ENCODE measurements around the gene GMCL2.
"Not testable (repeated sequence)": the region's sequence is repeated elsewhere in the genome, so short reads cannot be mapped to it uniquely, and the experiment has no call there.

Gene GMCL2

GRCh38 chr5:178201927-178202235, 14.7 kb upstream of the GMCL2 start:
- Histone ChIP-seq H3K4me3 (ENCODE audit: low read length) (no peak overlapping the region), H3K9me2 (replicated peaks; ENCODE audit: control insufficient read depth, low read length) (no peaks in the 10 kb centered on the region), H3K9me3 (ENCODE audit: control insufficient read depth, insufficient read depth, low read length) (no peaks in the 10 kb centered on the region), H3K27me3 (ENCODE audit: control insufficient read depth, low read length) (no peaks in the 10 kb centered on the region), H3K27ac (ENCODE audit: low read depth, low read length) (no peak overlapping the region), H3K4me2 (ENCODE audit: low read length) (no peak overlapping the region), H4K20me1 (ENCODE audit: control insufficient read depth, insufficient read depth, low read depth, low read length) (peaks cover 16% of the 10 kb centered on the region), H3K36me3 (ENCODE audit: control insufficient read depth, low read length) (peaks cover 22% of the 10 kb centered on the region), H3K79me2 (ENCODE audit: control insufficient read depth, low read length) (peaks cover 40% of the 10 kb centered on the region), H3K4me1 (ENCODE audit: control insufficient read depth, low read length) (peaks cover 17% of the 10 kb centered on the region), H3F3A (ENCODE audit: control insufficient read depth, insufficient read depth) (peaks cover 16% of the 10 kb centered on the region)
- TF ChIP-seq CTCF (IDR thresholded peaks at IDR 0.05; ENCODE audit: low read depth, low read length, poor library complexity, severe bottlenecking) = no peak
- no peak for TF ChIP-seq EZH2phosphoT487 (IDR thresholded peaks at IDR 0.05; ENCODE audit: borderline replicate concordance, low read length)

DNA sequence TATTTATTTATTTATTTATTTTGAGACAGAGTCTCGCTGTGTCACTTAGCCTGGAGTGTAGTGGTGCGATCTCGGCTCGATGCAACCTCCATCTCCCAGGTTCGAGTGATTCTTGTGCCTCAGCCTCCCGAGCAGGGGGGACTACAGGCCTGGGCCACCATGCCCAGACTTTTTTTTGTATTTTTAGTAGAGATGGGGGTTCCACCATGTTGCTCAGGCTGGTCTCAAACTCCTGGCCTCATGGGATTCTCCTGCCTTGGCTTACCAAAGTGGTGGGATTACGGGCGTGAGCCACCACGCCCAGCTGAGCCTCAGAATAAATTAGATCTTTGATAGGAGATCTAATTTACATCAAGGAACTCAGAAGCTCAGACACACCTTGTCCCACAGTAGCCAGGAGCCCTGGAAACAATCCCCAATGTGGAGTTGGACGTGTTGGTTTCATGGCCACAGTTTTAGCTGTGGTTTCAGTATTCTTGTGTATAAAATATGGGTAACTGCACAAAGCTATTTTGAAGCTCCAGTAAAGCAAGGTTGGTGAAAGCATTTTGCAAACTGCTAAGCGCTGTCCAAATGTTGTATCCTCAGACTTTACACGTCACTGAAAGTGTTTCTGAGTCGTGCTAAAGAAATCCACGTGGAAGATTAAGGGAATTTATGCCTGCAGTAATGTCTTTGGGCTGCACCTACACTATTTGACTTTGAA, 14.2 kb upstream of the GMCL2 start:
- Histone ChIP-seq H3K27ac (ENCODE audit: low read depth, low read length) (no peak overlapping the region), H3K4me2 (ENCODE audit: low read length) (no peak overlapping the region), H3K4me3 (ENCODE audit: low read length) (no peak overlapping the region), H3K9me2 (replicated peaks; ENCODE audit: control insufficient read depth, low read length) (no peaks in the 10 kb centered on the region), H3K9me3 (ENCODE audit: control insufficient read depth, insufficient read depth, low read length) (no peaks in the 10 kb centered on the region), H3K36me3 (ENCODE audit: control insufficient read depth, low read length) (peaks cover 17% of the 10 kb centered on the region), H4K20me1 (ENCODE audit: control insufficient read depth, insufficient read depth, low read depth, low read length) (peaks cover 11% of the 10 kb centered on the region), H3K79me2 (ENCODE audit: control insufficient read depth, low read length) (peaks cover 34% of the 10 kb centered on the region), H3K4me1 (ENCODE audit: control insufficient read depth, low read length) (peaks cover 12% of the 10 kb centered on the region), H3F3A (ENCODE audit: control insufficient read depth, insufficient read depth) (peaks cover 11% of the 10 kb centered on the region), H3K27me3 (ENCODE audit: control insufficient read depth, low read length) (no peaks in the 10 kb centered on the region)
- TF ChIP-seq CTCF (IDR thresholded peaks at IDR 0.05; ENCODE audit: low read depth, low read length, poor library complexity, severe bottlenecking) = no peak
- no peak for TF ChIP-seq EZH2phosphoT487 (IDR thresholded peaks at IDR 0.05; ENCODE audit: borderline replicate concordance, low read length)

- no peak overlapping the region for H3K27ac ChIP-seq (ENCODE audit: low read depth, low read length)
- H4K20me1 ChIP-seq (ENCODE audit: control insufficient read depth, insufficient read depth, low read depth, low read length) = no peaks in the 10 kb centered on the region
- peaks cover 4% of the 10 kb centered on the region for H3K36me3 ChIP-seq (ENCODE audit: control insufficient read depth, low read length)
- H3K79me2 ChIP-seq (ENCODE audit: control insufficient read depth, low read length) = peaks cover 19% of the 10 kb centered on the region
- no peak overlapping the region for H3K4me3 ChIP-seq (ENCODE audit: low read length)
- no peaks in the 10 kb centered on the region for H3K9me2 ChIP-seq (replicated peaks; ENCODE audit: control insufficient read depth, low read length)
- no peaks in the 10 kb centered on the region; the same call in 1 of the 2 replicates for H3F3A ChIP-seq (ENCODE audit: control insufficient read depth, insufficient read depth)
- 0 out of 2 replicates have a peak, but pooled peaks cover 4% of the 10 kb centered on the region for H3K4me1 ChIP-seq (ENCODE audit: control insufficient read depth, low read length)
- no peaks in the 10 kb centered on the region for H3K9me3 ChIP-seq (ENCODE audit: control insufficient read depth, insufficient read depth, low read length)
- TF ChIP-seq EZH2phosphoT487 (IDR thresholded peaks at IDR 0.05; ENCODE audit: borderline replicate concordance, low read length) = no peak
- H3K4me2 ChIP-seq (ENCODE audit: low read length) = no peak overlapping the region
- peaks cover 7% of the 10 kb centered on the region for H3K27me3 ChIP-seq (ENCODE audit: control insufficient read depth, low read length)
These were observed 12.6 kb upstream of the GMCL2 start for GRCh38 chr5:178199581-178200434.

- Histone ChIP-seq H3K79me2 (ENCODE audit: control insufficient read depth, low read length) (peaks cover 8% of the 10 kb centered on the region), H3K4me3 (ENCODE audit: low read length) (no peak overlapping the region)
- TF ChIP-seq EZH2phosphoT487 (IDR thresholded peaks at IDR 0.05; ENCODE audit: borderline replicate concordance, low read length) (no peak), CTCF (IDR thresholded peaks at IDR 0.05; ENCODE audit: low read depth, low read length, poor library complexity, severe bottlenecking) (no peak)
These were observed 11.5 kb upstream of the GMCL2 start for GRCh38 chr5:178198706-178199105.

GRCh38 chr5:178198151-178198550, 11.0 kb upstream of the GMCL2 start:
- H3K9me3 ChIP-seq (ENCODE audit: control insufficient read depth, insufficient read depth, low read length); H3K79me2 ChIP-seq (ENCODE audit: control insufficient read depth, low read length); H3K4me2 ChIP-seq (ENCODE audit: low read length); H4K20me1 ChIP-seq (ENCODE audit: control insufficient read depth, insufficient read depth, low read depth, low read length); H3K4me1 ChIP-seq (ENCODE audit: control insufficient read depth, low read length); H3K27ac ChIP-seq (ENCODE audit: low read depth, low read length); H3F3A ChIP-seq (ENCODE audit: control insufficient read depth, insufficient read depth); H3K4me3 ChIP-seq (ENCODE audit: low read length); H3K36me3 ChIP-seq (ENCODE audit: control insufficient read depth, low read length); H3K9me2 ChIP-seq (replicated peaks; ENCODE audit: control insufficient read depth, low read length): not testable (repeated sequence)
- peaks cover 21% of the 10 kb centered on the region for H3K27me3 ChIP-seq (ENCODE audit: control insufficient read depth, low read length)

More at GRCh38 chr5:178198706-178199105, 11.5 kb upstream of the GMCL2 start:
- no peak overlapping the region for H3K27ac ChIP-seq (ENCODE audit: low read depth, low read length)
- H3F3A ChIP-seq (ENCODE audit: control insufficient read depth, insufficient read depth) = no peaks in the 10 kb centered on the region; the same call in 1 of the 2 replicates
- H3K4me2 ChIP-seq (ENCODE audit: low read length) = no peak overlapping the region
- H3K9me3 ChIP-seq (ENCODE audit: control insufficient read depth, insufficient read depth, low read length) = no peaks in the 10 kb centered on the region
- no peaks in the 10 kb centered on the region for H4K20me1 ChIP-seq (ENCODE audit: control insufficient read depth, insufficient read depth, low read depth, low read length)
- H3K4me1 ChIP-seq (ENCODE audit: control insufficient read depth, low read length) = peaks cover 8% of the 10 kb centered on the region; the same call in 1 of the 2 replicates
- H3K27me3 ChIP-seq (ENCODE audit: control insufficient read depth, low read length) = peaks cover 18% of the 10 kb centered on the region
- no peaks in the 10 kb centered on the region for H3K9me2 ChIP-seq (replicated peaks; ENCODE audit: control insufficient read depth, low read length)
- H3K36me3 ChIP-seq (ENCODE audit: control insufficient read depth, low read length) = no peaks in the 10 kb centered on the region
